DOHH2 (cell line): ENCODE results near the gene RNASEH2A.

Experiments
- H3F3A ChIP-seq: fragments of 200-600 bp; sonication (generic), shearing (Covaris generic); 2 replicates; pipeline ENCODE4 v1.6.0; 2016; ENCODE audit warnings: antibody characterized with exemption, mild to moderate bottlenecking; ENCODE audit not compliant: control insufficient read depth, insufficient read depth
- H3K27ac ChIP-seq: fragments of 200-600 bp; sonication (generic); 2 replicates; pipeline ENCODE4 v1.5.1; 2014; ENCODE audit warnings: low read depth, mild to moderate bottlenecking, low read length, moderate library complexity
- H3K27me3 ChIP-seq: fragments of 200-600 bp; sonication (generic); 2 replicates; pipeline ENCODE4 v1.6.1; 2014; ENCODE audit warnings: mild to moderate bottlenecking, low read length, mixed read lengths; ENCODE audit not compliant: control insufficient read depth
- H3K36me3 ChIP-seq: fragments of 200-600 bp; sonication (generic); 2 replicates; pipeline ENCODE4 v1.6.1; 2014; ENCODE audit warnings: mild to moderate bottlenecking, low read length, moderate library complexity, mixed read lengths; ENCODE audit not compliant: control insufficient read depth
- H3K4me1 ChIP-seq: fragments of 200-600 bp; sonication (generic); 2 replicates; pipeline ENCODE4 v1.6.1; 2014; ENCODE audit warnings: mild to moderate bottlenecking, low read length, mixed read lengths; ENCODE audit not compliant: control insufficient read depth
- H3K4me2 ChIP-seq: fragments of 200-600 bp; sonication (generic); 2 replicates; pipeline ENCODE4 v1.6.0; 2014; ENCODE audit warnings: mild to moderate bottlenecking, low read length, moderate library complexity
- H3K4me3 ChIP-seq: fragments of 200-600 bp; sonication (generic); 2 replicates; pipeline ENCODE4 v1.5.1; 2014; ENCODE audit warnings: mild to moderate bottlenecking, low read length, mixed read lengths
- H3K79me2 ChIP-seq: fragments of 200-600 bp; sonication (generic); 2 replicates; pipeline ENCODE4 v1.6.1; 2014; ENCODE audit warnings: mild to moderate bottlenecking, low read length, mixed read lengths; ENCODE audit not compliant: control insufficient read depth
- H3K9me2 ChIP-seq: fragments of 200-600 bp; sonication (generic); replicated peaks from 2 replicates; pipeline ENCODE4 v1.6.1; 2014; ENCODE audit warnings: mild to moderate bottlenecking, low read length, mixed read lengths; ENCODE audit not compliant: control insufficient read depth
- H3K9me3 ChIP-seq: fragments of 200-600 bp; sonication (generic); 2 replicates; pipeline ENCODE4 v1.6.1; 2014; ENCODE audit warnings: antibody characterized with exemption, low read length, mixed read lengths; ENCODE audit not compliant: control insufficient read depth, insufficient read depth
- H4K20me1 ChIP-seq: fragments of 200-600 bp; sonication (generic); 2 replicates; pipeline ENCODE4 v1.6.0; 2014; ENCODE audit warnings: low read depth, mild to moderate bottlenecking, antibody characterized with exemption, low read length, moderate library complexity; ENCODE audit not compliant: control insufficient read depth, insufficient read depth
- CTCF ChIP-seq: fragments of 200-600 bp; sonication (generic); IDR thresholded peaks from one replicate; pipeline ENCODE4 v1.5.1; 2014; ENCODE audit warnings: antibody characterized with exemption, mild to moderate bottlenecking, low read depth, low read length; ENCODE audit not compliant: poor library complexity, severe bottlenecking
- EZH2phosphoT487 ChIP-seq: fragments of 200-600 bp; sonication (generic); IDR thresholded peaks from 2 replicates; pipeline ENCODE4 v1.6.1; 2017; ENCODE audit warnings: borderline replicate concordance, mild to moderate bottlenecking, antibody characterized with exemption, low read length, moderate library complexity, mixed read lengths

Gene RNASEH2A

GRCh38 chr19:12799742-12800465 is 6.5 kb upstream of the RNASEH2A start:
- peaks cover 16% of the 10 kb centered on the region for H3K36me3 ChIP-seq
- peak overlapping the region; percentile 66 for H3K4me2 ChIP-seq
- no peaks in the 10 kb centered on the region for H3K9me3 ChIP-seq
- no peaks in the 10 kb centered on the region for H3K27me3 ChIP-seq
- TF ChIP-seq CTCF = no peak
- TF ChIP-seq EZH2phosphoT487 = no peak
- 0 out of 2 replicates have a peak, but pooled peaks cover 3% of the 10 kb centered on the region for H4K20me1 ChIP-seq
- no peak overlapping the region for H3K27ac ChIP-seq
- peaks cover 32% of the 10 kb centered on the region for H3K4me1 ChIP-seq
- H3K4me3 ChIP-seq = peak overlapping the region; percentile 74; the same call in 1 of the 2 replicates
- 0 out of 2 replicates have a peak, but pooled peaks cover 6% of the 10 kb centered on the region for H3F3A ChIP-seq
- H3K9me2 ChIP-seq = no peaks in the 10 kb centered on the region
- H3K79me2 ChIP-seq = peaks cover 21% of the 10 kb centered on the region

- Histone ChIP-seq H3K4me2 (peak overlapping the region; percentile 66), H3K79me2 (peaks cover 21% of the 10 kb centered on the region), H3K4me1 (peaks cover 32% of the 10 kb centered on the region), H3F3A (0 out of 2 replicates have a peak, but pooled peaks cover 6% of the 10 kb centered on the region), H3K4me3 (peak overlapping the region; percentile 74), H3K36me3 (peaks cover 16% of the 10 kb centered on the region), H3K9me3 (no peaks in the 10 kb centered on the region), H3K27ac (no peak overlapping the region), H3K9me2 (no peaks in the 10 kb centered on the region), H4K20me1 (0 out of 2 replicates have a peak, but pooled peaks cover 3% of the 10 kb centered on the region), H3K27me3 (no peaks in the 10 kb centered on the region)
- TF ChIP-seq CTCF (no peak), EZH2phosphoT487 (no peak)
Measured at GRCh38 chr19:12800466-12800770, 6.0 kb upstream of the RNASEH2A start.

GRCh38 chr19:12800923-12801465 is 5.4 kb upstream of the RNASEH2A start:
- peak overlapping the region; percentile 74 for H3K4me3 ChIP-seq
- H3K9me3 ChIP-seq = no peaks in the 10 kb centered on the region
- peak overlapping the region; percentile 66 for H3K4me2 ChIP-seq
- TF ChIP-seq EZH2phosphoT487 = no peak
- peak; percentile 9 for TF ChIP-seq CTCF
- H3K36me3 ChIP-seq = peaks cover 16% of the 10 kb centered on the region
- H3K27me3 ChIP-seq = no peaks in the 10 kb centered on the region
- peaks cover 33% of the 10 kb centered on the region for H3K4me1 ChIP-seq
- 0 out of 2 replicates have a peak, but pooled peaks cover 6% of the 10 kb centered on the region for H3F3A ChIP-seq
- H3K79me2 ChIP-seq = peaks cover 21% of the 10 kb centered on the region
- no peaks in the 10 kb centered on the region for H3K9me2 ChIP-seq
- 0 out of 2 replicates have a peak, but pooled peaks cover 3% of the 10 kb centered on the region for H4K20me1 ChIP-seq
- 0 out of 2 replicates have a peak overlapping the region, but pooled peaks have one; percentile 7 for H3K27ac ChIP-seq
